CD1c-positive myeloid dendritic cell (primary cell): ENCODE results near the gene VSIG8.

ENCODE experiments used
- DNase-seq: peaks from one replicate; pipeline ENCODE4 v3.0.0-alpha.2; 2016; ENCODE audit errors: extremely low spot score

VSIG8 gene

GRCh38 chr1:159884296-159884695 lies 21.8 kb upstream of the VSIG8 start:
- no peak for DNase-seq

DNA sequence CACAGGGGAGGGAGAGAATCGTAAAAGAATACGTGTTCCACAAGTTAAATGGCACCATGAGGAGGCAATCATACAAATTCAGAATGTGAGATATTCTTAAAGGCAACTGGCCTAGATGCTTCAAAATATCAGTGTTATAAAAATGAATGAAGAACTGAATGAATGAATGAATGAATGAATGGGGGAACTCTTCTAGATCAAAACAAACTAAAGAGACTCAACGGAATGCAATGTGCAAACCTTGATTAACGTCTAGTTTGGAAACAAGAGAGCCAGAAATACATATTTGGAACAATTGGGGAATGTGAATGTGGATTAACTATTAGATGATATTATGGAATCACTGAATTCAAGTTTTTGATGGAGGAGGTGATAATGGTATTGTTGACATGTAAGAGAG lies 20.7 kb upstream of the VSIG8 start:
- no peak for DNase-seq

DNA sequence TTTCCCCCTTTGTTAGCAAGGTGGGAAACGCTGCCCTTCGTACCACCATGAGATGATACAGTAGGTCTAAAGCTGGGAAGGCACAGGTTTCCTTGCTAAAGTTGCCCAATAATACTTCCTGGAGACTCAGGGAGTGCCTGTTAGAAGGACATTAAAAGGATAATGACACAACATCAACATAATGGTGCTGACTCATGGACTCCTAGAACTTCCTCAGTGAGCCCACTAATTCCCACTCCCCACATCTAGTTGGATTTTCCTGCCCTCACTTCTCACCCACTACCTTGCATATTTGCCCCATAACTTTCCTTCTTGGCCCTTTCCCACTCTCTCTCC lies 20.0 kb upstream of the VSIG8 start:
- peak; percentile 21 for DNase-seq

- peak; percentile 52 for DNase-seq
Measured at GRCh38 chr1:159881622-159882526, 19.4 kb upstream of the VSIG8 start.

DNA sequence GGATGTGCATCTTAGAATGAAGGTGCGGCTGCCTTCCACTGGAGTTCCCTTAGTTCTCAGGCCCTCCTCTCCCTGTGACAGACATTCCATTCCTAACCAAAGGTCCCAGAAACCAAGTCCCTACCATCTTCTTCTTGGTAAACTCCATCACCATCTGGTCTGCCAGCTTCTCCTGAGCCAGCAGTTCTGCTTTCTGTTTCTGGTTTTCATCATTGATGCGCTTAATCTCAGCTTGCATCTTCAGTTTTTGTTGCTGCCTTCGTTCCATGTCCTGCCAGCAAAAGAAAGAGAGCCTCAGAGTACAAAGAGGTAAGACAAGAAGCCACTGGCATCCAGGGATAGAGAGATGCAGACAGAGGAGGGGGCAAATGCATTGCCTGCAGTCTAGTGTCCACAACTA lies 18.0 kb upstream of the VSIG8 start:
- DNase-seq: peak; percentile 16

DNA sequence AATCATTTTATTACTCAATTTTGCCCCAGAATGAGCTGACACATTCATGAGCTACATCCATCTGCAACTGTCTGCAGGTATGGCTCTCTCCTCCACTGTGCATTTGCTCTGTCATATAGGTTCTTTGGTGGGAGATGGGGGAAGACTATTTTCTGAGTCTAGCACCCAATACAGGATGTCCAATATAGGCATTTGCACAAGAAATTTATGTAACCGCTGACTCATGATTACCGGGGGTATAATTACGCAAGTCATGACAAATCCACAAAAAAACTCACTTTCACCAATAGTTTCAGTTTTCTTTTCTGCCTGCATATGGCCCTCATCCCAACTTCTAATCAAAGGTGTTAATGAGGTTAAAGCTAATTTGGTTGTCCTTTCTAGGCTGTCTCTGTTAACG lies 17.5 kb upstream of the VSIG8 start:
- peak; percentile 62 for DNase-seq

- DNase-seq: no peak
Measured at GRCh38 chr1:159879136-159879535, 16.7 kb upstream of the VSIG8 start.

DNA sequence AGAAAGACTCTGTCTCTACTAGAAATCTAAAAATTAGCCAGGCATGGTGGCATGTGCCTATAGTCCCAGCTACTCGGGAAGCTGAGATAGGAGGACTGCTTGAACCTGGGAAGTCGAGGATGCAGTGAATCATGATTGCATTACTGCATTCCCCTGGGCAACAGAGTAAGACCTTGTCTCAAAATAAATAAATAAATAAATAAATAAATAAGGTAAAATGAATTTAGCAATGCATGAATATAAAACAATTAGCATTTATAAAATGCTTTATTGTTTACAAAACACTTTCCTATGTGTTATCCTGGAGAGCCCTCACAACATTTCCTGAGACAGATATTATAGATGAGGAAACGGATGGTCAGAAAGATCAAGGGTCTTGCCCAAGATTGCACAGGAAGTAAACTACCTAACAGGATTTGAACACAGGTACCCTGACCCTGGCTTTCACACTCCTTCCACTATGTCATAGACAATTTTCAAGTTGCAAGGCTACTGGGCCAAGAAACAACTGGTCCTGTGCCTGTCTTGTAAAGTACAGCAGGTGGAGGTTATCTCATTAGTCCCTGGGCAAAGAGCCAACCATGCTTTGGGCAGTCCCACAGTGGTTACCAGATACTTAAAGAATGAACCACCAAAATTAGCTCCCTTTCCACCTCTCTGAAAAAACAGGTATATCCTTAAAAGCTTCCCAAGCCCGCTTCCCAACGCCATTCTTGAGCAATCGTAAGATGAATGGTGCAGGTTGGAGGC lies 15.4 kb upstream of the VSIG8 start:
- DNase-seq: no peak

GRCh38 chr1:159873530-159874143 lies 11.2 kb upstream of the VSIG8 start:
- DNase-seq: no peak

- DNase-seq: no peak
Measured at GRCh38 chr1:159872891-159873290, 10.4 kb upstream of the VSIG8 start.

DNA sequence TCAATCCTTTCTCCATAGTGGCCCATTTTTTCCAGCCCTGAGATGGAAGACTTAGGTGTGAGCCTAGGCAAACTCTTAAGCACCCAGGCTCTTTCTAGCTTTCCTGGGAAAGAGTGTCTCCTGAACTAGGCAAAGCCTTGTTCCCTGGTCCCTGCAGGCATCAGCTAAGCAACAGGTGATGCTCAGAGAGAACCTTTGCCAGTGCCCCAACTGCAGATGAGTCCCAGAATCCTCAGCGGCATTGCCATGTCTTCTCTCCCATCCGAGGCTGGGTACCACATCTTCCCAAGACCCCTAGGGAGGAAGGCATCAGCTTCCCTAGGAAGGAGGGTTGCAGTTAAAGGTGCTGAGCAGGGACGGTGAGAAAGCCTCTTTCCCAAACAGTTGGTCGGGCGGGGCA lies 8.2 kb upstream of the VSIG8 start:
- DNase-seq: no peak

GRCh38 chr1:159869607-159870006 lies 7.2 kb upstream of the VSIG8 start:
- no peak for DNase-seq

DNA sequence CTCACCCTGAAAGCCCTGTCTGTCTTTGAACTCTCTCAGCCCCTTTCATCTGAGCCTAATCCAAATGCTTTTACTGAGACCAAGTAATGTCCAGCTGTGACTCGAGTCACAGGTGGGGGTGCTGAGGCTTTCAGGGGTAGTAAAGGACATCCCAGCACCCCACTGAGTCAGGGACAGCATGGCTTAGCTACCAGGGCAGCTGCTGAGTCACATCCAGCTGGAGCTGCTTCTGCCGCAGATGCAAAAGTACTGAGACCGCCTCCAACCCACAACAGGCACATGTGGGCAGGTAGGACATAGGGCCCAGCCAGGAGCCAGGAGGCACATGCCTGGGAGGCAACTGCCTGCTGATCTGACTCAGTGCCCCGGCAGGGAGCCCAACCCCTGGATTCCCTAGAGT lies 6.7 kb upstream of the VSIG8 start:
- DNase-seq: no peak

GRCh38 chr1:159868766-159869165 lies 6.3 kb upstream of the VSIG8 start:
- no peak for DNase-seq

GRCh38 chr1:159867664-159868026 lies 5.2 kb upstream of the VSIG8 start:
- DNase-seq: no peak

DNA sequence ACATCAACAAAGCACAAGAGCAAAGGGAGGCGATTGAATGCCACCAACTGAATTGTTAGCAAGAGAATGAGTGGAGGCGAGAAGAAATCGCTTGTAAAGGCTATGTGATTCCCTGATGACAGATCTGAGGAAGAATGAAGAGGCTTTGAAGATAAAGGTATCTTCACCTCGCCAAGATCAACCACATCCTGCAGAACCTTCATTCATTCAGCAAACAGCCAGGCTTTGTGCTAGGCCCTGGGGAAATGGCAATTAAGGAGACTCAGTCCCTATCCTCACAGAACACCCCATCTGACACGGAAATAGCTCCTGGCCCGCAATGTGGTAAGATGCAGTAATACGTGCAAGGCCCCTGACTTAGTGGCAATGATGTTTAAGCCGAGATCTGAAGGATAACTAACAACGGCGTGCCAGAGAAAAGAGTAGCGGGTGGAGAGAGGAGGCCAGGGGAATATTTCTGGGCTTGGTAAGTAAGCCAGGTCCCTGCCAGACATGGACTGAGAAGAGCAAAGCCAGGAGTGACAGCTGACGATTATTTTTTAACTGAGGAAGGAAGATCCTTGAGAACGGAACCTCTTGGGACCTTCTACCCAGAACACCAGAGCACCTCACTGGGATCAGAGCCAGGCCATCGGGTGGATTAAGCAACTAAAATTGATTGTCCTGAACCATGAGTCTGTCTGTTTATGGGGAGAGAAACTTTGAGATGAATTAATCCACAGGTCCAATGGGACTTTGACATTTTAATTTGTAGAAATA lies 4.6 kb upstream of the VSIG8 start:
- no peak for DNase-seq

DNA sequence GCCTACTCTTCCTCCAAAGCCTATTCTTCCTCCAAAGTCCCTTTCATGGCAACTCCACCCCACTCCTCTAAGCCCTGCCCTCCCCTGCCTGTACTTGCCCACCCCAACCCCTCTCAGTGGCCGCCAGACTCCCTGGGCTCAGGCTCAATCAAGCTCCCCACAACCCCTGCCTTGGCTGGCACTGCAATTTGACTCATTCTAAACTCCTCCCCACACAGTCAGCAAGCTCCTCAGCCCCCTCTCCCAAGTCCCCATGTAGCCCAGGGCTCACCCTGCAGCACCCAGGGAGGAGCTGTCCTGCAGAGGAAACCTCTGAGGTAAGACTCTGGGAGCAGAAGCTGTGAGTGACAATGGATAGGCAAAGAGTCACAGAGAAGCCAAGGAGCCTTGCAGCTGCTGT lies 3.6 kb upstream of the VSIG8 start:
- DNase-seq: no peak

- no peak for DNase-seq
Measured at GRCh38 chr1:159864262-159864661, 1.8 kb upstream of the VSIG8 start.

- no peak for DNase-seq
Measured at GRCh38 chr1:159862031-159862430, 426 bp downstream of the VSIG8 start.

- no peak for DNase-seq
Measured at GRCh38 chr1:159861218-159861617, 1.2 kb downstream of the VSIG8 start.

- no peak for DNase-seq
Measured at GRCh38 chr1:159860456-159860855, 2.0 kb downstream of the VSIG8 start.

DNA sequence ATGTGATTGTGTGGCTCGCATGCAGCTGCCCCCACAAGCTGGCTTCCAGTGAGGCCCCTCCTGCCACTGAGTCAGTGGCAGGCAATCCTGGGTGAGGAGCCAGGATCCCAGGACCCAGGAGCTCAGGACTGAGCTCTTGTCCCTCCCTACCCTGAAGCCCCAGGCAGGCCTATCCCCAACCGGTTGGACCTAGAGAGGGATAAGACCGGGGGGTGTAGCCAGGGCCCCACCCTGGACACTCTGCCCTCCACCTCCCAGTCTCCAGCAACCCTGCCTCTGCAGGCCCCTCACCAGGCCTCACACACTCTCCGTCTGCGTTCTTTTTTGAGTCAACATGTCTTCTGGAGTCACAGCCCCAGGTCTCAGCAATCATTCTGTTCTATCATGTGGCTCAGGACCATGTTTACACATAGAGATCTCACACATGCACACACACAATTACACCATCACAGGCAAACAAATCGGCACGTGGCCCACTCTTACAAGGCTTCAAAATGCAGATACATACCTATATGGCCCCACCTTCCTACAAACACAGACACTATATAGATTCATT lies 2.6 kb downstream of the VSIG8 start:
- DNase-seq: no peak
